Measurements from ENCODE around the gene CSN1S1.

CSN1S1 gene

GRCh38 chr4:69995526-69996016, 64.7 kb downstream of the CSN1S1 start, which contains the start of gene STATH:
Gene STATH, plus strand, starts transcription at chr4:69995966. Its CDS starts 2,472 bp downstream, at chr4:69998438.
- DNase-seq = no peak

All from inflammatory macrophage treated with lipopolysaccharide for 4 hours (primary cell).